HS-27A (cell line): ENCODE data around the gene FRS2.

Experiments
- DNase-seq: peaks from one replicate; pipeline ENCODE4 v3.0.0-alpha.2; 2012; ENCODE audit warnings: low read depth, missing footprints

The FRS2 gene

GRCh38 chr12:69466867-69467266 is 3.3 kb upstream of the FRS2 start:
- no peak for DNase-seq

GRCh38 chr12:69467366-69467765 is 2.8 kb upstream of the FRS2 start:
- no peak for DNase-seq

GRCh38 chr12:69468237-69469026 is 1.8 kb upstream of the FRS2 start:
- no peak for DNase-seq

GRCh38 chr12:69469854-69470188 is 367 bp upstream of the FRS2 start:
- DNase-seq, result no peak

GRCh38 chr12:69471076-69471430 is 865 bp downstream of the FRS2 start:
- no peak for DNase-seq

GRCh38 chr12:69471667-69472385 is 1.6 kb downstream of the FRS2 start:
- no peak for DNase-seq

- DNase-seq, result no peak
Observed at GRCh38 chr12:69473262-69473661, 3.1 kb downstream of the FRS2 start.

GRCh38 chr12:69474456-69474855 is 4.3 kb downstream of the FRS2 start:
- DNase-seq, result no peak

GRCh38 chr12:69475237-69475975 is 5.2 kb downstream of the FRS2 start:
- DNase-seq, result no peak

GRCh38 chr12:69476276-69477017 is 6.3 kb downstream of the FRS2 start:
- no peak for DNase-seq

- DNase-seq, result no peak
Observed at GRCh38 chr12:69479675-69480074, 9.5 kb downstream of the FRS2 start.

GRCh38 chr12:69480698-69481097 is 10.5 kb downstream of the FRS2 start:
- DNase-seq, result no peak

GRCh38 chr12:69481133-69481532 is 10.9 kb downstream of the FRS2 start:
- DNase-seq, result no peak

GRCh38 chr12:69483700-69484099 is 13.5 kb downstream of the FRS2 start:
- DNase-seq, result no peak

- DNase-seq, result no peak
Observed at GRCh38 chr12:69484428-69484827, 14.2 kb downstream of the FRS2 start.

- no peak for DNase-seq
Observed at GRCh38 chr12:69490920-69491643, 20.9 kb downstream of the FRS2 start.

- no peak for DNase-seq
Observed at GRCh38 chr12:69492739-69493138, 22.6 kb downstream of the FRS2 start.

GRCh38 chr12:69495071-69495470 is 24.9 kb downstream of the FRS2 start:
- no peak for DNase-seq

- DNase-seq, result no peak
Observed at GRCh38 chr12:69497308-69498026, 27.3 kb downstream of the FRS2 start.

- DNase-seq, result no peak
Observed at GRCh38 chr12:69500631-69501030, 30.4 kb downstream of the FRS2 start.
